GM18507 (cell line): ENCODE data around the gene CFAP58.
A peak's percentile ranks its signal among the peaks of the same experiment; 100 is the strongest.

Experiments used
- DNase-seq: peaks from one replicate; pipeline ENCODE4 v3.0.0; 2011; ENCODE audit warnings: low read depth; ENCODE audit not compliant: insufficient read length; ENCODE audit errors: extremely low spot score
- FAIRE-seq: peaks from 2 replicates; lab custom pipeline; 2011; peaks lifted over from hg19 to GRCh38; lab: Jason Lieb, UNC

Gene CFAP58

DNA sequence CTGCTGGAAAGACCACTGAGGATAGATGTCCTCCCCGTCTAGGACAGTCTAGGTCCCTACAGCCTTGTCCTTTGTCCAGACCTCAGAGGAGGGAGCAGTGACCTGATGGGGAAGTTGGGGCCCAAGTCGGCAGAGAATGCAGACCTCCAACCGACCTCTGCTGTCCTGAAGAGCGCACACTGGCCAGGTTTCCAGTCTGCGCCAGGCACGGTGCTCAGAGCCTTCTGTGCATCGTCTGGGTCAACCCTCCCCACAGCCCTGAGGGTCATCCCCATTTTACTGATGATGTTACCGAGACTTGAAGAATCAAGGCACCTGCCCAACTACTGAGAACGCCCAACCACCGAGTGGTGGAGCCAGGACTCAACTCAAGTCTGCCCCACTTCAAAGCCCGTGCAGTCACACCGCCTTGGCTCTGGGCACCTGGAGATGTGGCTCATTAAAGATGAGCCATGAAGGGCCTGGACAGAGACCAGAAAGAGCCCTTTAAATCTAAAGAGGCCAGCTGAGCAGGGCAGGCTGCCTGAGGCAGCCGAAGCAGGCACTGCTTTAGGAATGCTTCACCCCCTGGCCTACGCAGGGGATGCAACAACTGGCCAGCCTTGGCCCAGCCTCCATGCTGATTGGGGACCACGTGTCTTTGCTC lies 19.8 kb upstream of the CFAP58 start:
- no peak for FAIRE-seq
- DNase-seq = no peak

DNA sequence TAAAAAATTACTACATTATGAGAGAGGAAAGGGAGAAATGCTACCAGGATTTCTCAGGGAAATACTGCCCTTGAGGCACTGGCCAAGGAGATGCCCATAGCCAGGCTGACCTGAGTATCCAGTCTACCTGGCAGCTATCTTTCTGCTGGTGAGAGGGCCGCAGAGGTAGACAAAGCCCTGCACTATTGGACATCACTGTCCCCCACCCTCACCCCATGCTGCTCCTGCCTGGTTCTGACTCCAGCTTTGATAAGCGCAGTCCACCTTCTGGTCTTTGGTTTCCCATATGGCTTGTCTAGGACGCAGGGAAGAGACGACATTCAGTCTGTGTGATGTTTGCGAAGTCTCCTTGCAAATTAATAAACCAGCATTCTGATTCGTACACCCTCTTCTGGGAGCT lies 19.1 kb upstream of the CFAP58 start:
- DNase-seq (no peak), FAIRE-seq (no peak)

DNA sequence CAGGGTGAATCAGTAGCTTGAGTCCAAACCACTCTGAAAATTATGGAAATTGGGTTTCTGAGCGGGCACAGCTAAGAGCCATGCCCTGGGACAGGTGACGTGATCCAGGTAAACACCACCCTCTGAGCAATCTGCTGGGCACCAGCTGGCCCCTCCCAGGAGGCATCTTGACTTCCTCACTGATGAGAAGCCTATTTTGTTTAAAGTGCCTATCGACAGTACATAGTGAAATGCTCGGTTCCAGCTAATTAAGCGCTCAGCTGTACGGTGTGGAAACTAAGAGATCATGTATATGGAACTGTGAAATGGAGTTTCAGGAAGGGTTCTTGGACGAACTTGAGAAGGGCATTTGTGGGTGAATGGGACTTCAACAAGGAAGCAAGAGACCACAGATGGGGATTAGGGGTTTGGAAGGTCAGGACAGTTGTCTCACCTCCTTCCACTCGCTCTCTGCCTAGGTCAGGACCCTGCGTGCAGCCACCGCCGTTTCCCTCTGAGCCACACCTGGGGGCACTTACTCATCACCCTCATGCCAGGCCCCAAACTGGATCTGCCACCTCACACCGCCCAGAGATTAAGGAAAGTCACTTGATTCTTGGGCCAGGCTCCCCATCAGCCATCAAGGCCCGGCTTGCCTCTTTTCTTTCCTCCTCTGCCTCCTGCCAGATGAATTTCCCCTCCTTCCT lies 18.5 kb upstream of the CFAP58 start:
- DNase-seq (no peak), FAIRE-seq (no peak)

DNA sequence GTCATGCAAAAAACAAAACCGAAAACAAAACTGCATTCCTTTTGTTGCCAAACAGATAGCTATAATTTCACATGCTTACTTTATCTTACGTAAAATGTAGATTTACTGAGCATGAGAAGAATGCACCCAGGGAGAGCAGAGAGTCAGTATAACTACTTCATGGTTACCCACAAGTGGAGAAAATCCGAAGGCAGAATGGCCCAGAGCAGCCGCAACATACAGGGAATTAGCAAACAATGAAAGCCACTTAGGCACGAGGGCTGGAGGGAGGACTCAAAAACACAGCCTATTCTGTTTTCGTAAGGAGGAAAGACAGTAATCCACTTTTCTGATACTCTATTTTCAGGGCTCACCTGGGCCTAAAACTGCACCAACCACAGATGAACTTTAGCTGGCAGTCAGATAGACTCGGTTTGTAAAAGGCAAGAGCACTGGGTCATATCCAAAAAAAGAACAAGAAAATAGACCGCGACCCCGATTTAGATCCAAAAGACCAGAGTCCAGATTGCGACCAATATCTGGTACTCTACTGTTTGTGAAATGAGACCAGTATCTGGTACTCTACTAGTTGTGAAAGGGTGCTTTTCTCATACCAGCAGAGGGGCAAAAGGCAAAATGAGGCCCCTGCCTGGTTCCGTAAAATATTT lies 16.7 kb upstream of the CFAP58 start:
- DNase-seq = no peak
- peak; percentile 39 for FAIRE-seq

DNA sequence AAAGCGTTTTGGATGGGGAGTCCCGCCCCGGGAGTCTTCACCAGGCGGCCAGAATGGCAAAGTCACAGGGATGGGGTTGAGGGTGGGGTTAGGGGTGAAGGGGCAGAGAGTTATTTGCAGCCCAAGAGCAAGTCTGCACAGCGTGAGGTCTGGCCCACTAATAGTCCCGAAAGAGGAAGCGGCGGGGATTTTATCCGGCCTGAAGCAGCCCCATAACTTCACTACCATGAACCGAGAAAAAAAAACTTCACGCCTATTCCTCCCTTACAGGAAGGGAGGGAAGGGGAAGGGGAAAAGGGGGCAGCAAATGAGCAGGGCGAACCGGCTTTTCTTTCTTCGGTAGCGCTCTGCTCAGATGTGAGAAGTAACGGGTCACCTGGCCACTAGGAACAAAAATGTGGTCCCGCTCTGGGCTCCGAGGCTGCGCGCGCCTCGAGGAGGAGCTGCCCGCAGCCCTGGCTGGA lies 16.1 kb upstream of the CFAP58 start:
- peak; percentile 58 for FAIRE-seq
- no peak for DNase-seq

DNA sequence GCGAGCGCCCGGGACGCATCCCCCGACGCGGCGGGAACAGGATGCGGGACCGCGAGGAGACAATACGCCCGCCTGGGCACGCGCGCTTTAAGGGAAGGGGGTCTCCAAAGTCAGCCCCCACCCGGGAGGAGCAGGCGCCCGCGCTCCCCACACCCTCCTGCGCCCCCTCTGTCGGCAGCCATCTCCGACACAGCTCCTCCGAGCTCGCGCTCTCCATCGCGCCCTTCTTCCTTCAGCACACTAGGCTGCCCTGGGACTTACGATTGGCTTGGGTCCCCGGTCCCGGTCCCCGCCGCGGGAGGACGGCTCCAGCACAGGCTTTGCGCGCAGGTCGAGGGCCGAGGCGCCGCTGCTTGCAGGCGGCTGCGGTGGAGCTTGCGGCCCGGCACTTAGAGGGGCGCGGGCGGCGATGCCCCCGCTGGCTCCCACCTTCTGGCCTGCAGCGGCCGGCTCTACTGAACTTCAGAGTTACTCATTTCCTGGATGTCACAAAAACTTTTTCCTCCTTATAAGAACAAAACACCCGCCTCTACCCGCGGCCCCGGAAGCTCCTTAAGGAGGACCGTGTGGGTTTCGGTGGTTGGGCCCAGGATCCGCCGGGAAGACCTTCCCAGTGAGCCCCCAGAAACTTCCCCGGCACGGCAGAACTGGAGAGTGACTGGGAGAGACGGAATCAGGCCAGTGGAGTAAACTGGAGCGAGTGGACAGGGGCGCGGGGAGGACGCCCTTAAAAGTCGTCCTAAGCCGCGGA lies 15.5 kb upstream of the CFAP58 start, which contains the start of gene ITPRIP:
Gene ITPRIP, minus strand, starts transcription at position 481 of the 751 bp plus-strand sequence. CDS start 22,414 bp downstream, outside the sequence.
- peak; percentile 69 for FAIRE-seq
- peak; percentile 65 for DNase-seq

DNA sequence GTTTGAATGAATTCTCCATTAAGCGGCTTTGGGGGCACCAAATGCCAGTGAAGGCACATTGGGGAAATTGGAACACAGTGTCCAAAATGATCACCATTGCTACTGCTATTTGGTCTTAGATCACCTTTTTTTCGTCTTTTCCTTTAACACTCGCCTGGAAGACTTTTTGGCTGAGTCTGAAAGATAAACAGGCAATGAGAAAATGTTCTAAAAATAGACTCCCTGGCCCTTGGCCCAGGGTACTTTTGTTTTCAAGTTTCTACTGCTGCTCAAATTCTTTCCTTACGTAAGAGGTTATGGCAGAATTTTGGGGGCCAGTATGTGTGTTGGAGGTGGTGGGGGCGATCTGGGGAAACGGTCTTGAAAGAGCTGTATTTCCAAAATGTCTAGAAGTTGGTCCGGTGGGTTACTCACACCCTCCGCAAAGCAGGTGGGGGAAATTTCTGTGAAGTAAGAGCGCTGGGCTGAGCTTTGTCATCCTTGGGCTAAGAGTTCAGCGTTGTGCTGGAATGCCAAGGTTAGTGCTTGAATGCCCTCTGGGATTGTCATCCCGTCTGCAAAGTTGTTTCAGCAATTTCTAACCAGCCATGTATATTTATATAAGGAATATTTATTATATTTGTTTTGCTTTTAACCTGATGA lies 14.0 kb upstream of the CFAP58 start:
- DNase-seq (no peak), FAIRE-seq (peak; percentile 47)

DNA sequence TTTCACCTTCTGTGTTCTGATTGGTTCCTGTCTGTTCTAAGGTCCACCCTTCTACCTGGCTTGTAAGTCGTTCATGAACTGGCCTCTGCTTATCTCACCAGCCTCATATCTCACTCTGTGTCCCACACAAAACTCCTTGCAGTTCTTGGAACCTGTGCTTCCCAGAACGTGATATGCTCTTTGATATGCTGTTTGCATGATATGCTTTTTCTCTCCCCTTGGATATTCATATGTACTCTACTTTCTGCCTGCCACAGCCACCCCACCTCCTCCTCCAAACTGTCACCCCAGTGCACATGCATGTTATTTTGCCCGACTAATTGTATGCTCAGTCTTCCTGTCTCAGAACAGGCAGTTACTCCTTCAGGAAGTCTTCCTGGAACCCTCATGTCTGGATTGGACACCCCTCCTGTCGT lies 13.5 kb upstream of the CFAP58 start:
- DNase-seq (no peak), FAIRE-seq (no peak)

DNA sequence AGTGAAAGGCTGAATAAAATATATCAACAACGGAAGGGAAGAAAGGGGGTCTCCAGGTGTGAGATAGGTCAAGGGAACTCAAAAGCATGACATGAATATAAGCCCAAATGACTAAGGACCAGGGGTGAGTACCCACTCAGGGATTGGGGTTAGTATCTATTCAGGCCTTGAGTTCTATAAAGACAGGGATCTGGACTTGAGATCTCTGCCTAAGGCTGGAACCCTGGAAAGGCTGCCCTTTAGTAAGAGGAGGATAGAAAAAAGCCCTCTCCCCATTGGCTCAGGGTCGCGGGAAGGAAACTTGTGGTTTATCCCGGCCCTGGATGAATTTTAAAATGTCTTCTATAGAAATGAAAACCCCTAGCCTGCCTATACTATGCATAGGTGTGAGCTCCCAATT lies 13.0 kb upstream of the CFAP58 start:
- DNase-seq (no peak), FAIRE-seq (no peak)

DNA sequence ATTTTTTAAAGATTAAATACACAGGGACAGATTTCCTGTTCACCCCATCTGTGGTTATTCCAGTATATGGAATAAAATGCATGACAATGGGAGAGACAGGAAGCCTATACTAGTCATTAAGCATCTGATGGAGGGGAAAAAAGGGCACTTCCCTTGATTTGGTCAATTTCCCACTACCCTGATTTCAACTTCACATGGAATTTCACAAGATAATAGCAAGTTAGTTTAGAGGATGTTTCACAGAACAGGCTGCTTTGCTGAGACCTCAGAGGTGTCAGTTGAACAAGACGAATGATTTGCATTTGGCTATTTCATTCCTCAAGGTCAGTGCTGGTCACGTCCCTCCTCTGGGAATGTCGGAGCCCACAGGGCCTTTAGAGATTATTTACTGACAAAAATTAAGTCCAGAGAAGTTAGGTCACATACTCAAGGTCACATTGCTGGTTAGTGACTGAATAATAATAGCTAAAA lies 10.7 kb upstream of the CFAP58 start:
- DNase-seq = no peak
- FAIRE-seq = no peak

DNA sequence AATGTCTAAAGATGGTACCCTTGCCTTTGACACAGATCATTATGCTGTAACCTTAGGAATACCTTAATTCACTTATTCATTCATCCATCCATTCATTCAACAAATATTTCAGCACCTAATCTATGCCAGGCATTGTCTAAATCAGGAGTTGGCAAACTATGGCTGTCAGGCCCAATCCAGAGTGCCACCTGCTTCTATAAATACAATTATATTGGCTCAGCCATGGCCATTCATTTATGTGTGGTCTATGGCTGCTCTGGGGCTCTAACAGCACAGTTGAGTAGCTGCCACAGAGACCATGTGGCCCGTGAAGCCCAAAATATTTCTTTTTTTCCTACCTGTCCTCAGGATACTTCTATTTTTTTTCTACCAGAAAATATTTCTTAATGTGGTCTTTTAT lies 9.4 kb upstream of the CFAP58 start:
- no peak for FAIRE-seq
- DNase-seq = no peak

DNA sequence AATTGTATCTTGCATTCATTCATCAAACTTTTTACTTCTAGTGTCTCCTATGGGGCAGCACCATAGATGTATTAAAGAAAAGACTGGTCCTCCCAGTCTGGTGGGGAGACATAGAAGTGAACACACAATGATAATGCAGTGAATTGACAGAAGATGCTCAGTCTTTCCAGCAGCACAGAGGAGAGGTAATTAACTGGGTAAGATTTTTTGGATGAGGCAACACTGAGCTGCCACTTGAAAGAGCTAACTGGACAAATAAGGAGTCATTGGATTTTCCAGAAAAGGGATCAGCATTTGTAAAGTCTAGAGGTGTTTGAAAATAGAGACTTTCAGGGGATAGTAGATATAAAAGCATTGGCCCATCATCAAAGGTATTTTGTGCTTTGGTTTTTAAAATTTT lies 8.1 kb upstream of the CFAP58 start:
- no peak for DNase-seq
- FAIRE-seq = no peak

DNA sequence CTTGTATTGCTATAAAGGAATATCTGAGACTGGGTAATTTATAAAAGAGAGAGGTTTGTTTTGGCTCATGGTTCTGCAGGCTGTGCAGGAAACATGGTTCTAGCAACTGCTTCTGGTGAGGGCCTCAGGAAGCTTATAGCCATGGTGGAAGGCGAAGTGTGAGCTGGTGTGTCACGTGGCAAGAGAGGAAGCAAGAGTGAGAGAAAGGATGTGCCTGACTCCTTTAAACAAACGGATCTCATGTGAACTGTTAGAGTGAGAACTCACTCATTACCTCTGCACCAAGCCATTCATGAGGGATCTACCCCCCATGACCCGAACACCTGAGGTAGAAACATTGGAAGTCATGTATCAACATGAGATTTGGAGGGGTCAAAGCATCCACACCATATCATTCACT lies 7.7 kb upstream of the CFAP58 start:
- no peak for DNase-seq
- FAIRE-seq = no peak

DNA sequence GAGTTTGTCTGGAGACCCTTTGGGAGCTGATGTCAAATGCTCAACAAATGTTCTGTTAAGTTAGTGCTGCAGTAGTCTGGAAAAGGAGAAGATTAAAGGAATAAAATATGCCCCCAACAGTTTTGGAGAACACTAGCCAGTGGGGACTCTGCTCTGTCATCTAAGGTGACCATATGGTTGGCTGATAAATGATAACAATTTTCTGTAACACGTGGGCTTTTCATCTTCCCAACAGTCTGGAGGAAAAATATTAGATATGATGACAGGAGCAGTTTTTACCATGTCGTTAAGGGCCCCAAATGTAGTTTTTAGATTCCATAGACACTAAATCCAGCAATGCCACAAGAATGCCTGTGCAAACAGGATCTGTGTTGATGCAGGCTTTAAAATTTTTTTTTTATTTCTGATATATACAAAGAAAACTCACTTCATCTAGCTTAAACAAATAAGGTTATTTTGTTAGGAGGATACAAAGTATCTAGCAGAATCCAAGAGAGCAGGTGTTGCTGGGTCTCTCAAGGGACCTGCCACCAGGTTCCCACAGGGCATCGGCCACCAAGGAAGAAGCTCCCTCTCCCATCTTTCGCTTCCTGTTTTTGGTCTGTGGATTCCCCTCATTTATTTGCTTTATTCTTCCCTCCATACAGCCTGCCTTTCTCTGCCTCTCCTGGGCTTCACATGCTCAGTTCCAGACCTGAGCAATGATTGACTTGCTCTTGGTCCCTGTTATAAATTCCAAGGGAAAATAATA lies 6.2 kb upstream of the CFAP58 start:
- FAIRE-seq (no peak), DNase-seq (no peak)

DNA sequence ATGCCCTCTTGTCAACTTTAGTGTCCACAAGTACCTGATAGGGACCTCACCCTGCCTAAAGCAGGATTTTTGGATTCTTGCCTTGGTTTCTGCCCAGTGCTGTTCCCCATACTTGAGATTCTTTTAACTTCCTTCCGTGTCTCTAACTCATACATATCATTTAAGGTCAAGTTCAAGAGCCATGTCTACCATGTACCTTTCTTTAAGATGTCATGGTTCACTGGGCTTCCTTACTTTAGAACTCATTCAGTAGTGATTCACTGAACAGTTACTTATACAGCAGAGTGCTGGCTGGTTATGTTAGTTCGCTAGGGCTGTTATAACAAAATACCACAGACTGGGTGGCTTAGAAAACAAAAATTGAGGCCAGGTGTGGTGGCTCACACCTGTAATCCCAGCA lies 5.0 kb upstream of the CFAP58 start:
- FAIRE-seq (no peak), DNase-seq (no peak)

DNA sequence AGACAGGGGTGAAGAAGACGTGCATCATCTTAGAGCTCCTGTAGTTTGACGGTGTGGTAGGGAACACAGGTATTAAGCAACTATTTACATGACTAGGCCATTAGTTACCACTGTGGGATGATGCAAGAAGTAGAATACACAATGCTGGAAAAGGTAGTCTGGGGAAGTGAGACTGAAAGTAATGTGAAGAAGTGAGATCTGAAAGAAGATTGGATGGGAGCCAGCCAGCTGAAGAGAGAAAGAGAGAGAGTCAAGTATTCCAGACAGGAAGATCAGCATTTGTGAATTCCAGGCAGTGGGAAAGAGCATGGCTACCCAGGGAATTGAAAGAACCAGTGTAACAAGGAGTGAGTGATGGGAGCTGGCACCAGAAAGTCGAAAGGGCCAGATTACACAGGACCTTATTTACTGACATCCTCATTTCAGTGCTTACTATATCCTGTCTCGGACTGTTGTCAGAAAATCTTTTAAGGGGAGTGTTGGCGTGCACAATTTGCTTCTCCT lies 4.0 kb upstream of the CFAP58 start:
- DNase-seq (no peak), FAIRE-seq (peak; percentile 85)

DNA sequence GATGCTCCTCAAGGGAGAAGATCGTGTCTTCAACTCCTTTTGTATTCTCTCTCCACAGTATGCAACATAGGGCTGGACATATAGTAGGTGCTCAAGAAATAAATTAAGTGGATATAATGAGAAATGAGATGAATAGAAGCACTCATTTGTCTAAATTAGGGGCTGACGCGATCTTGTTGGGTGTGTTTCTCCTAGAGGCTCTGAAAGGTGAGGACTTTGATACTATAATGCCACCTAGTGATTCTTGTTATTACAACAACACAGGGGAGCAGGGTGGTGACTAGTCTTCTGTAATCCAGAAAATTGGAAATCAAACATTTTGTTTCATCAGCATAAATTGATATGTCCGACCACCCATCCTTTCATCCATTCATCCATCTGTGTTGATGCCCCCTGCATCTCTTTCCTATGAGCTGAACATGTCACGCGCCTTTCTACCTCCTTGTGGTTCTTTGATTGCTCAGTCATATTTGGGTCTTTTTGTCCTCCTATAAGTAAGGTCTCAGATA lies 3.5 kb upstream of the CFAP58 start:
- FAIRE-seq = peak; percentile 78
- DNase-seq = no peak

DNA sequence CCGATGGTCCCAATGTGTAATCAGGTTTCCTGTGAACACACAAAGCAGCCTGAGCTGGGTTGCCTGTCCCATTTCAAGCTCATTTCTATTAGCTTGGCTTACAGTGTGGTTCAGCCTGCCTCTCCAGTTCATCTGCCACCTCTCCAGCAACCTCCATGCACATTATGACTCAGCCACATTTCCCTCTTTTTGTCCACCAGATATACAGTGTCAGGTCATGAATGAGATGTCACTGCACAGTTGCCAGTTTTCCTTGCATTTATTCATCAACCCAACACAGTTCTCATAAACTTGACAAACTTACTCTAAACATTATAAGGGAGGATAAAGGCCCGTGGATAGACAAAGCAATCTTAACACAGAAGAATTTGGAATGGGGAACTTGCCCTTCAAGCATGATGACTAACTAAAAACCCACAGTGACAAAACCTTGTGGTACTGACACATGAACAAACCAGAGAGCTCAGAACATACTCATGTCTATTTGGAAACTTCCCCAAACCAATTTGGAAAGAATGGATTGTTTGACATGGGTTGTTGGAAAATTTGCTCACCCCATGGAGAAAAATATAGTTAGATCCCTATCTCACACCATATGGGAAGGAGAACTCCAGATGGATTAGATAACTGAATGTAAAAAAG lies 2.5 kb upstream of the CFAP58 start:
- FAIRE-seq (peak; percentile 15), DNase-seq (no peak)
